Lower leg skin (tissue), 3 donors: Measurements from ENCODE around the gene FIS1.

Experiments used
- CTCF ChIP-seq, 3 donors: fragments of 450-650 bp; IDR thresholded peaks; one replicate each; pipeline ENCODE4 v1.5.1; 2016; ENCODE audit warnings: antibody characterized with exemption in 3 of 3, mild to moderate bottlenecking in 3 of 3, moderate library complexity in 2 of 3
- POLR2A ChIP-seq, 2 donors: fragments of 450-650 bp; IDR thresholded peaks; one replicate each; pipeline ENCODE4 v1.6.1; 2016 to 2017; ENCODE audit warnings: antibody characterized with exemption in 2 of 2, mild to moderate bottlenecking in 1 of 2, moderate library complexity in 1 of 2

DNA sequence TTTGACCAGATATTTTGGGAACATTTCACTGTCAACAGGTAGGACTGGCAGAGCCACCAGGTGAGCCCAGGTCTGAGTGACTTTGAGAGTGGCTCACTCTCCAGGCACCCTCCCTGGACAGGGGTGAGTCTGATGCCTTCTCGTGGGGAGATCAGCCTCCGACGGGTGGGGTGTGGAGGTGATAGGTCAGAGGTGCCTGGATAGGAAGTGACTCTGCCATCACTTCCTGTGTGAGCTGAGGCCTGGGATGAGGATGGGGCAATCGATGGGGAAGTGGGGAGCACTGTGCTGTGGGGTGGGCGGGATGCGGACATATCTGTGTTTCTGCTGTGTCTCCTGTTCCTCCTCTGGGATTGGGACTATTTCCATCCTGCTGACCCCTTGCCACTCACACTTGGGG, 42.2 kb upstream of the FIS1 start:
- TF ChIP-seq POLR2A (IDR thresholded peaks at IDR 0.05) (no peak), CTCF (IDR thresholded peaks at IDR 0.05) (no peak)
